Type B pancreatic cell (in vitro differentiated cells): ENCODE results near the gene SURF4. TPM values are rescaled to one million over a fixed set of nuclear protein-coding genes. Genes with fewer than 3 reads are reported as not detected.

Experiments used
- DNase-seq: peaks from one replicate; pipeline ENCODE4 v3.0.0; 2021; ENCODE audit warnings: mixed read lengths; ENCODE audit not compliant: unreplicated experiment; ENCODE audit errors: extremely low spot score
- H3K27ac Mint-ChIP-seq: 2 replicates; pipeline ENCODE4 v1.8.0; 2021; ENCODE audit warnings: mild to moderate bottlenecking, mixed read lengths
- H3K27me3 Mint-ChIP-seq: 2 replicates; pipeline ENCODE4 v1.8.0; 2021; ENCODE audit warnings: mixed read lengths
- H3K36me3 Mint-ChIP-seq: 2 replicates; pipeline ENCODE4 v1.8.0; 2021; ENCODE audit warnings: mixed read lengths
- H3K4me1 Mint-ChIP-seq: one replicate; pipeline ENCODE4 v1.8.0; 2021; ENCODE audit warnings: mixed read lengths; ENCODE audit not compliant: unreplicated experiment
- H3K4me3 Mint-ChIP-seq: 2 replicates; pipeline ENCODE4 v1.8.0; 2021; ENCODE audit warnings: mild to moderate bottlenecking, mixed read lengths
- H3K9me3 Mint-ChIP-seq: 2 replicates; pipeline ENCODE4 v1.8.0; 2021; ENCODE audit warnings: mixed read lengths
- CTCF ChIP-seq: fragments of 200-600 bp; sonication (generic); conservative IDR thresholded peaks from 2 replicates; pipeline ENCODE4 v1.5.0; 2021; ENCODE audit warnings: antibody characterized with exemption, mild to moderate bottlenecking
- total RNA-seq: library from RNA; stranded (reverse); gene quantifications from 2 replicates; pipeline ENCODE4 v1.2.1, GENCODE V29; 2021; ENCODE audit warnings: low replicate concordance

The SURF4 gene
- total RNA-seq, 1 donor from 2014 or later, result 173 TPM

- peaks cover 27% of the 10 kb centered on the region for H3K36me3 Mint-ChIP-seq
- no peak for DNase-seq
- no peaks in the 10 kb centered on the region for H3K27me3 Mint-ChIP-seq
- peaks cover 11% of the 10 kb centered on the region for H3K4me1 Mint-ChIP-seq
- no peak for TF ChIP-seq CTCF
- H3K9me3 Mint-ChIP-seq, result no peaks in the 10 kb centered on the region
- H3K4me3 Mint-ChIP-seq, result no peak overlapping the region
- H3K27ac Mint-ChIP-seq, result peak overlapping the region; percentile 70
Measured at GRCh38 chr9:133352635-133353340, 23.1 kb downstream of the SURF4 start.

GRCh38 chr9:133351908-133352634 is 23.8 kb downstream of the SURF4 start:
- Mint-ChIP-seq H3K4me3 (peak overlapping the region; percentile 47), H3K36me3 (peaks cover 27% of the 10 kb centered on the region), H3K9me3 (no peaks in the 10 kb centered on the region), H3K27me3 (no peaks in the 10 kb centered on the region), H3K4me1 (peaks cover 12% of the 10 kb centered on the region), H3K27ac (peak overlapping the region; percentile 63)
- TF ChIP-seq CTCF, result peak; percentile 70
- no peak for DNase-seq

GRCh38 chr9:133351526-133351907 is 24.3 kb downstream of the SURF4 start:
- no peak for TF ChIP-seq CTCF

GRCh38 chr9:133349965-133350616 is 25.8 kb downstream of the SURF4 start:
- no peak for DNase-seq
- H3K9me3 Mint-ChIP-seq, result no peaks in the 10 kb centered on the region
- peaks cover 22% of the 10 kb centered on the region for H3K4me1 Mint-ChIP-seq
- H3K36me3 Mint-ChIP-seq, result peaks cover 31% of the 10 kb centered on the region
- no peaks in the 10 kb centered on the region for H3K27me3 Mint-ChIP-seq
- no peak for TF ChIP-seq CTCF
- H3K4me3 Mint-ChIP-seq, result peak overlapping the region; percentile 100
- peak overlapping the region; percentile 99 for H3K27ac Mint-ChIP-seq

More at GRCh38 chr9:133351526-133351907, 24.3 kb downstream of the SURF4 start:
- Mint-ChIP-seq H3K9me3 (no peaks in the 10 kb centered on the region), H3K36me3 (peaks cover 31% of the 10 kb centered on the region), H3K27ac (peak overlapping the region; percentile 63), H3K27me3 (no peaks in the 10 kb centered on the region), H3K4me1 (peaks cover 18% of the 10 kb centered on the region), H3K4me3 (peak overlapping the region; percentile 47)
- DNase-seq, result no peak

DNA sequence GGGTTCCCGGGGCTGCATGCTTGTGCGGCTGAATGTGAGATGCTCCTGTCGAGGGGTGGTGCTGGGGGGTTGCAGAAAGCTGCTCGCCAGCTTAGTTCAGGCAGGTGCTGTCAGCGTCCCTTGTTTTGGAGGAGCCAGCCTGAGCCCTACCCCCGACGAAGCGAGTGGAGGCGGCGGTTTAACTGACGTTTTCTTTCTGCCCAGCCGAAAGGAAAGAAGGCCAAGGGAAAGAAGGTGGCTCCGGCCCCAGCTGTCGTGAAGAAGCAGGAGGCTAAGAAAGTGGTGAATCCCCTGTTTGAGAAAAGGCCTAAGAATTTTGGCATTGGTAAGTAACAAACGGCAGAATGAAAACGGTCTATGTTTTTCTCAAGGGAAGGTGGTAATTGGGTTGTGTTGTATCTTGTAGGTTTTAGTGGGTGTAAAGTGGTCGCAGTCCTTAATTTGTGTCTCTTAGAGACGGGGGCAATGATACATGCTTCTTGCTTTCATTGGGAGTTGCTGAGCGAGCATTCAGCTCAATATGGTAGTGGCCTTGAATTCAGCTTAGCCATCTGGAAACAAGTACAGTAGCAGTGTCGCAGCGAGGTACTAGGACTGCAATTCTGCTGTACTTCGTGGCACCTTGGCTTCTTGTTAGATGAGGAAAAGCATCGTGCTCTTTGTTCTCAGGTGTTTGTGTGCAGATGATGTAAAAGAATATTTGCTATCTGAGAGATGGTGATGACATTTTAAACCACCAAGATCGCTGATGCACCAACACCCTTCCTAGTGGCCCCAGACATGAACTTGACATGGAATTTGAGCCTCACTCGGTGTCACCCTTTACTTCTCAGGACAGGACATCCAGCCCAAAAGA is 26.9 kb downstream of the SURF4 start:
- Mint-ChIP-seq H3K4me1 (peaks cover 22% of the 10 kb centered on the region), H3K27ac (peak overlapping the region; percentile 99), H3K4me3 (peak overlapping the region; percentile 100), H3K9me3 (no peaks in the 10 kb centered on the region), H3K27me3 (no peaks in the 10 kb centered on the region), H3K36me3 (peaks cover 31% of the 10 kb centered on the region)
- no peak for TF ChIP-seq CTCF
- DNase-seq, result no peak
